Astrocyte (in vitro differentiated cells and primary cell): ENCODE data around the gene ST6GAL2.

Source experiments
- CTCF ChIP-seq: IDR thresholded peaks from 2 replicates; pipeline ENCODE4 v1.5.1; 2011; ENCODE audit warnings: low read depth, mild to moderate bottlenecking, inconsistent platforms, low read length, moderate library complexity; ENCODE audit not compliant: insufficient read depth
- EZH2 ChIP-seq: IDR thresholded peaks from 2 replicates; pipeline ENCODE4 v1.6.1; 2012; ENCODE audit warnings: mild to moderate bottlenecking, low read length, inconsistent platforms; ENCODE audit not compliant: insufficient read depth

DNA sequence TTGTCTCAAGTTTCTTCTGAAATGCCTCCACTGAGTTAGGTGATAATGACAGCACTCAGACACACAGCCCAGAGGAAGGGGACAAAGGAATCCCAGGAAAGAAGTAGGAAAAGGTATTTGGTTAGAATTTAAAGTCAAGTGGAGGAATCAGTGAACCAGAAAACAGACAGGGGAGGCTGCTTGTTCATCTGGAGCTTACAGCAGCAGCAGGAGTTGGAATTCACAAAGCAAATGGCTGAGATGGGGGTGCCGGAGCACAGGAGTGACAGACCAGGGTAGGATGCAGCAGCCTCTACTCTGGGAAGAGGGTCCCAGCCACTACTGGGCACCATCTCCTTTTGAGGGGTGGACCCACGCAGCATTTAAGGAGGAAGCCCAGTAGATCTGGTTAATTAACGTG, 104.8 kb downstream of the ST6GAL2 start:
- TF ChIP-seq CTCF (no peak), EZH2 (no peak)
